ENCODE measurements around the gene BNC2. TPM values are rescaled to one million over a fixed set of nuclear protein-coding genes. Genes with fewer than 3 reads are reported as not detected.

Gene BNC2
- total RNA-seq, 1 donor from 2014 or later = not detected

GRCh38 chr9:16681652-16681987 is 188.8 kb downstream of the BNC2 start:
- no peak overlapping the region for H3K27ac Mint-ChIP-seq
- no peaks in the 10 kb centered on the region for H3K27me3 Mint-ChIP-seq (ENCODE audit: insufficient read depth)
- H3K9me3 Mint-ChIP-seq = no peaks in the 10 kb centered on the region
- no peak for DNase-seq (ENCODE audit: low spot score)
- H3K4me3 Mint-ChIP-seq = no peak overlapping the region
- no peaks in the 10 kb centered on the region for H3K4me1 Mint-ChIP-seq (ENCODE audit: low read depth)
- intact Hi-C loops (cut with micrococcal nuclease) = no loop called here
- no peaks in the 10 kb centered on the region for H3K36me3 Mint-ChIP-seq (ENCODE audit: low read depth)

- no peaks in the 10 kb centered on the region for H3K9me3 Mint-ChIP-seq
- intact Hi-C loops (cut with micrococcal nuclease) = no loop called here
- H3K4me1 Mint-ChIP-seq (ENCODE audit: low read depth) = no peaks in the 10 kb centered on the region
- no peak overlapping the region for H3K4me3 Mint-ChIP-seq
- H3K36me3 Mint-ChIP-seq (ENCODE audit: low read depth) = no peaks in the 10 kb centered on the region
- DNase-seq (ENCODE audit: low spot score) = no peak
- no peak overlapping the region for H3K27ac Mint-ChIP-seq
- H3K27me3 Mint-ChIP-seq (ENCODE audit: insufficient read depth) = no peaks in the 10 kb centered on the region
Observed at GRCh38 chr9:16680975-16681651, 189.4 kb downstream of the BNC2 start.

- H3K9me3 Mint-ChIP-seq = no peaks in the 10 kb centered on the region
- no peaks in the 10 kb centered on the region for H3K27me3 Mint-ChIP-seq (ENCODE audit: insufficient read depth)
- H3K27ac Mint-ChIP-seq = no peak overlapping the region
- intact Hi-C loops (cut with micrococcal nuclease) = no loop called here
- H3K4me3 Mint-ChIP-seq = no peak overlapping the region
- H3K4me1 Mint-ChIP-seq (ENCODE audit: low read depth) = no peaks in the 10 kb centered on the region
- no peak for DNase-seq (ENCODE audit: low spot score)
- no peaks in the 10 kb centered on the region for H3K36me3 Mint-ChIP-seq (ENCODE audit: low read depth)
Observed at GRCh38 chr9:16680541-16680940, 189.9 kb downstream of the BNC2 start.

DNA sequence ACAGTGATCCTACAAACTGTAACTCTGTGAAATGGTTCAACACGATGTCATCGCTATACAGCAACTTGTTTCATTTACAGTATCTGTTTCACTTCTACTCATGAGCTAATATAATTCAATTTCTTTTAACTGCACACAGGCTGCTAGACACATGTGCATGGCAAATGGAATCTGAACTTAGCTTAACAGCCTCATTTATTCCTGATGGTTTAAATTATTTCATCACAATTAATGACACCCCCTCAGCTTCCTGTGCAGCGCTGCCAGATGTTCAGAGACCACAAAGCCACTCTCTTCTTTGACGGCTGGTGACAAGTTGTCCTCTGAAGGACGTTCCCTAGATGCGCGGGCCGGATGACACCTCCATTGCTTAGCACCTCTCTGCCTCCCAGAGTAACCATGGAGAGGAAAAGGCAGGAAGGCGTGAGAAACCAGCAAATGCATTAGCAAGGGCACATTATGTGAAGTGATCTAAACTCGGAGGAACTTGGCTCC is 191.1 kb downstream of the BNC2 start:
- Mint-ChIP-seq H3K4me1 (ENCODE audit: low read depth) (no peaks in the 10 kb centered on the region), H3K4me3 (no peak overlapping the region), H3K36me3 (ENCODE audit: low read depth) (no peaks in the 10 kb centered on the region), H3K27me3 (ENCODE audit: insufficient read depth) (no peaks in the 10 kb centered on the region), H3K27ac (no peak overlapping the region), H3K9me3 (no peaks in the 10 kb centered on the region)
- intact Hi-C loops (cut with micrococcal nuclease) = no loop called here
- no peak for DNase-seq (ENCODE audit: low spot score)

GRCh38 chr9:16676519-16676918 is 194.0 kb downstream of the BNC2 start:
- intact Hi-C loops (cut with micrococcal nuclease) = no loop called here
- H3K9me3 Mint-ChIP-seq = no peaks in the 10 kb centered on the region
- no peaks in the 10 kb centered on the region for H3K27me3 Mint-ChIP-seq (ENCODE audit: insufficient read depth)
- H3K27ac Mint-ChIP-seq = no peak overlapping the region
- no peak overlapping the region for H3K4me3 Mint-ChIP-seq
- H3K36me3 Mint-ChIP-seq (ENCODE audit: low read depth) = no peaks in the 10 kb centered on the region
- no peak for DNase-seq (ENCODE audit: low spot score)
- no peaks in the 10 kb centered on the region for H3K4me1 Mint-ChIP-seq (ENCODE audit: low read depth)

DNA sequence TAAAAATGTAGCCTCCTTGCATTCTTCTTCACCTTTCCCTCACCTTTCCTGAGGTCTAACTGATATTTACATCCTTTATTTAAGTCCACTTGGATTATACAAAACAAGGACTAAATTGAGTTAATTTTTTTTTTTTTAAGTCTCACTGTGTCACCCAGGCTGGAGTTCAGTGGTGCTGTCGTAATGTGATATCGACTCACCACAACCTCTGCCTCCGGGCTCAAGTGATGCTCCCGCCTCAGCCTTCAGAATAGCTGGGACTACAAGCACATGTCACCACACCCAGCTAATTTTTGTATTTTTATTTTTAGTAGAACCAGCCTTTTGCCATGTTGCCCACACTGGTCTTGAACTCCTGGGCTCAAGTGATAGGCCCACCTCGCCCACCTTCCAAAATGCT is 195.3 kb downstream of the BNC2 start:
- no peaks in the 10 kb centered on the region for H3K27me3 Mint-ChIP-seq (ENCODE audit: insufficient read depth)
- no peaks in the 10 kb centered on the region for H3K4me1 Mint-ChIP-seq (ENCODE audit: low read depth)
- intact Hi-C loops (cut with micrococcal nuclease) = no loop called here
- H3K4me3 Mint-ChIP-seq = no peak overlapping the region
- no peaks in the 10 kb centered on the region for H3K36me3 Mint-ChIP-seq (ENCODE audit: low read depth)
- no peak overlapping the region for H3K27ac Mint-ChIP-seq
- DNase-seq (ENCODE audit: low spot score) = no peak
- H3K9me3 Mint-ChIP-seq = no peaks in the 10 kb centered on the region

- no peak overlapping the region for H3K27ac Mint-ChIP-seq
Observed at GRCh38 chr9:16673171-16673570, 197.3 kb downstream of the BNC2 start.

GRCh38 chr9:16672501-16672900 is 198.0 kb downstream of the BNC2 start:
- no peaks in the 10 kb centered on the region for H3K9me3 Mint-ChIP-seq
- H3K27me3 Mint-ChIP-seq (ENCODE audit: insufficient read depth) = no peaks in the 10 kb centered on the region
- intact Hi-C loops (cut with micrococcal nuclease) = no loop called here
- H3K4me3 Mint-ChIP-seq = no peak overlapping the region
- no peak for DNase-seq (ENCODE audit: low spot score)
- H3K4me1 Mint-ChIP-seq (ENCODE audit: low read depth) = no peaks in the 10 kb centered on the region
- H3K36me3 Mint-ChIP-seq (ENCODE audit: low read depth) = no peaks in the 10 kb centered on the region
- H3K27ac Mint-ChIP-seq = no peak overlapping the region

More at GRCh38 chr9:16673171-16673570, 197.3 kb downstream of the BNC2 start:
- H3K27me3 Mint-ChIP-seq (ENCODE audit: insufficient read depth) = no peaks in the 10 kb centered on the region
- H3K4me1 Mint-ChIP-seq (ENCODE audit: low read depth) = no peaks in the 10 kb centered on the region
- DNase-seq (ENCODE audit: low spot score) = no peak
- intact Hi-C loops (cut with micrococcal nuclease) = no loop called here
- no peak overlapping the region for H3K4me3 Mint-ChIP-seq
- H3K9me3 Mint-ChIP-seq = no peaks in the 10 kb centered on the region
- H3K36me3 Mint-ChIP-seq (ENCODE audit: low read depth) = no peaks in the 10 kb centered on the region

DNA sequence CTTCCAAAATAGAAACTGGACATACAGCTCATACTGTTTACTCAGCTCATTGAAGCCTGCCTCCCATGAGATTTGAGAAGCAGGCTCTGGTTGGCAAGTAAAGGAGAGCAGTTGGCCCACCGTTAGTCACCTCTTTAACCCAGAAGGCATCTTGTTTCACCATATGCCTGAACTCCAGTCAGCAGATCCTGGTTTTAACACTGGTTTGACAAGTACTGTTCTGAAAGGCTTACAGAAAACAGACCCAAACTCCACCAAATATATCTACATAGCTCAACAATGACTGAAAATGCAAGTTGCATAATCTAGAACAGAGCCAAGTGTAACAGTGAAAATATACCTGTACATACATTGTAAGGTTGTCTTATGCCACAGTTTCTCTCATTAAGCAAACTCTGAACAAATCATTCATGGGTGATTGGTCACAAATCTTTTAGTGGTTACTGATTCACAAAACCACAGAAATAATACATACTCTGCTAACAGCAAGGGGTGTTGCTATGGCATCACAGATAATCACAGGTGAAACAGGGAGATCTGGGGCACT is 198.8 kb downstream of the BNC2 start:
- H3K36me3 Mint-ChIP-seq (ENCODE audit: low read depth) = no peaks in the 10 kb centered on the region
- no peak overlapping the region for H3K4me3 Mint-ChIP-seq
- H3K27ac Mint-ChIP-seq = no peak overlapping the region
- intact Hi-C loops (cut with micrococcal nuclease) = no loop called here
- DNase-seq (ENCODE audit: low spot score) = no peak
- no peaks in the 10 kb centered on the region for H3K27me3 Mint-ChIP-seq (ENCODE audit: insufficient read depth)
- no peaks in the 10 kb centered on the region for H3K9me3 Mint-ChIP-seq
- no peaks in the 10 kb centered on the region for H3K4me1 Mint-ChIP-seq (ENCODE audit: low read depth)

GRCh38 chr9:16670791-16671190 is 199.7 kb downstream of the BNC2 start:
- Mint-ChIP-seq H3K4me1 (ENCODE audit: low read depth) (no peaks in the 10 kb centered on the region), H3K36me3 (ENCODE audit: low read depth) (no peaks in the 10 kb centered on the region), H3K27me3 (ENCODE audit: insufficient read depth) (no peaks in the 10 kb centered on the region), H3K4me3 (no peak overlapping the region), H3K9me3 (no peaks in the 10 kb centered on the region), H3K27ac (no peak overlapping the region)
- intact Hi-C loops (cut with micrococcal nuclease) = no loop called here
- DNase-seq (ENCODE audit: low spot score) = no peak

DNA sequence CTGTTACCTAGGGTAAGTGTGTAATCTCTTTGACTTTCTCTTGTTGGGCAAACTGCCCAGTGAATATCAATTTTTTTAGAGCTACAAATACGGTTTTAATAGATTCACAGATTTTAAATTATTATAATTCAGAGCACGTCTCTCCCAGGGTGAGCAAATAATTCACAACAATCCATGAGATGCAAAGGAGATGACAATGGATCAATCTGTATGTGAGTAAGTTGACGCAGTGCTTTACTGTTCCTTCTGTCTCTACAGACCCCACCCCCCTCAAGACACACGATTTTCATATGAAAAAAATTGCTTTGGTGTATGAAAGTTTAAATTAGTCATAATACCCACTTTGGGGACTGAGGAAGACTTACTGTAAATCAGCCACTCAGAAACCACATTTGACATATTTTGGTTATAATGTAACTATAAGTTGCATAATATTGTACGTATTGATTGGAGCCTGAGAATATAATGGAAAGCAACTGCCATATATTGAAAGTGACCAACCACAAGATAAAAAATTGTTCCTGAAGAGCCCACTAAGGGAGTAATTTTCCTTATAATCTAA is 201.7 kb downstream of the BNC2 start:
- DNase-seq (ENCODE audit: low spot score) = no peak
- no peaks in the 10 kb centered on the region for H3K4me1 Mint-ChIP-seq (ENCODE audit: low read depth)
- intact Hi-C loops (cut with micrococcal nuclease) = no loop called here
- no peaks in the 10 kb centered on the region for H3K36me3 Mint-ChIP-seq (ENCODE audit: low read depth)
- H3K4me3 Mint-ChIP-seq = no peak overlapping the region
- no peaks in the 10 kb centered on the region for H3K9me3 Mint-ChIP-seq
- H3K27ac Mint-ChIP-seq = no peak overlapping the region
- no peaks in the 10 kb centered on the region for H3K27me3 Mint-ChIP-seq (ENCODE audit: insufficient read depth)

GRCh38 chr9:16664211-16664610 is 206.3 kb downstream of the BNC2 start:
- no peaks in the 10 kb centered on the region for H3K4me1 Mint-ChIP-seq (ENCODE audit: low read depth)
- H3K9me3 Mint-ChIP-seq = no peaks in the 10 kb centered on the region
- H3K4me3 Mint-ChIP-seq = no peak overlapping the region
- intact Hi-C loops (cut with micrococcal nuclease) = no loop called here
- no peak for DNase-seq (ENCODE audit: low spot score)
- H3K27me3 Mint-ChIP-seq (ENCODE audit: insufficient read depth) = no peaks in the 10 kb centered on the region
- H3K36me3 Mint-ChIP-seq (ENCODE audit: low read depth) = no peaks in the 10 kb centered on the region
- H3K27ac Mint-ChIP-seq = no peak overlapping the region

DNA sequence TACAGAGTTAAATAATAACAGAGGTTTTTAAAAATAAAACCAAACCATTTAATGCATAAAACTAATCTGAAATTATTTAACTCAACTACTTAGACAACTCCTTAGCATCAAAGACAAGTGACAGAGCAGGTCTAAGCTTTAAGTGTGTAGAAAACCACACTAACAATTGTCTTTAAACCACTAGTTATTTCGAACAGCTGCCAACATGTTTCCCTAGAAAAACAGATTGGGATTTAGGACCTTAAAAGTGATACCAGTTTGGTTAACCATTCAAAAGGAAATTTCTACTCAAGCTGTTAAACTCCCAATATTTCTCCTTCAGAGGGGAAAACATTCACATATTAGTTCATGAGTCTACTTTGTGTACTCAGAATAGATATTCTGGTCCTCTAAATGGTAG is 208.7 kb downstream of the BNC2 start:
- Mint-ChIP-seq H3K27ac (no peak overlapping the region), H3K4me1 (ENCODE audit: low read depth) (no peaks in the 10 kb centered on the region), H3K36me3 (ENCODE audit: low read depth) (no peaks in the 10 kb centered on the region), H3K27me3 (ENCODE audit: insufficient read depth) (no peaks in the 10 kb centered on the region), H3K9me3 (no peaks in the 10 kb centered on the region), H3K4me3 (no peak overlapping the region)
- no peak for DNase-seq (ENCODE audit: low spot score)
- intact Hi-C loops (cut with micrococcal nuclease) = no loop called here

Data from activated T-helper 1 cell treated with anti-CD3 and anti-CD28 coated beads, Interleukin-12 subunit alpha, Interleukin-12 subunit beta, Interleukin-2, Interleukin-4 antibody, amounts not matched to agents 30 ng/mL and 10 ng/mL and 1 ng/mL, durations not matched to agents 14 hours and 24 hours and 36 hours (primary cell).